HG03439 (cell line): ENCODE results near the gene WDR38.
"Not testable (repeated sequence)": the region's sequence is repeated elsewhere in the genome, so short reads cannot be mapped to it uniquely, and the experiment has no call there.

Source experiments
- ATAC-seq: cut with Tn5 transposase; IDR thresholded peaks from one replicate; pipeline ENCODE4 v1.9.1; 2021; ENCODE audit warnings: mild to moderate bottlenecking, moderate library complexity; ENCODE audit not compliant: unreplicated experiment

Gene WDR38

DNA sequence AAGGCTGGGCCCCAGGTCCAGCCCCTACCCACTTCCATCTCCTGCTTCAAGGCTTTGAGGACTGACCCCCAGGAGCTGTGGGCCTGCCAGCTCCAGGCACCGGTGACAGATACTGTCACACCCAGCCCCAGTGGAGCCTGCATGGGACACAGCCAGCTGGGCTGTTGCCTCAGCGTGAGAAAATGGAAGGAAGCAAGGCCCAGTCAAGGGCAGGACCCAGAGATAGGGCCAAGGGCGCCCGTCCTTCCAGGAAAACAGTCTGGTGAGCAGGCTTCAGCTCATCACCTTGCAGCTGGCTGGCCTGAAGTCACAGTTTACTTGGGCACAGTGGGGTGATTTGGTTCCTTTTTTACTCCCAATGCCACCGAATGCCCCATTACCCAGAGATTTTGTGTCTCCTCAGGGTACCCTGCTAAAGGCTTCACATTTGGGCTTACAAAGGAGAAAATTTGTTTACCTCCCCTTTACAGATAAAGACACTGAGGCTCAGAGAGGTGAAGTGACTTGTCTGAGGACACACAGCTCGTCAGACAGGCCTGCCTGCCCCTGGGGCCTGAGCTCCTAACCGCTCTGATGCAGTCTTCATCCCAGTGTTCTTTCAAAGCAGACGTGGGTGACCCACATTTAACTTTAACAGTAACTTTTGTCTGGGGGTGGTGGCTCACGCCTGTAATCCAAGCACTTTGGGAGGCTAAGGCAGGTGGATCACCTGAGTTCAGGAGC lies 21.5 kb upstream of the WDR38 start:
- no peak for ATAC-seq

DNA sequence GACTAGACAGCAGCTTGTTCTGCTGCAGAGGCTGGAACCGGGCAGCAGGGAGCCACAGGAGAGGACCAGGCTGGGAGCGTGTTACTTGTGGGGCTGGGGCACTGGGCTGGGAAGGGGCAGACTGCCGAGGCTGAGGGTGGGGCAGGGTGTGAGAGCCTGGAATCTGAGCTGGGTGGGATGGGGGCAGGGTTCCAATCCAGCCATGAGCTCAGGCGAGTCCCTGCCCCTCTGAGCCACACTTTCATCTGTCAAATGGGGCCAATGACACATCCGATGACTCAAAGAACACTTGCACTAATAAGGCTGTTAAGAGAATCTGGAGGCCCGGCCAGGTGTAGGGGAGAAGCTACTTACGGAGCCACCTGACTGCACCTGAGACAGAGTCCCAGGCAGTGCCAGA lies 18.7 kb upstream of the WDR38 start:
- no peak for ATAC-seq

DNA sequence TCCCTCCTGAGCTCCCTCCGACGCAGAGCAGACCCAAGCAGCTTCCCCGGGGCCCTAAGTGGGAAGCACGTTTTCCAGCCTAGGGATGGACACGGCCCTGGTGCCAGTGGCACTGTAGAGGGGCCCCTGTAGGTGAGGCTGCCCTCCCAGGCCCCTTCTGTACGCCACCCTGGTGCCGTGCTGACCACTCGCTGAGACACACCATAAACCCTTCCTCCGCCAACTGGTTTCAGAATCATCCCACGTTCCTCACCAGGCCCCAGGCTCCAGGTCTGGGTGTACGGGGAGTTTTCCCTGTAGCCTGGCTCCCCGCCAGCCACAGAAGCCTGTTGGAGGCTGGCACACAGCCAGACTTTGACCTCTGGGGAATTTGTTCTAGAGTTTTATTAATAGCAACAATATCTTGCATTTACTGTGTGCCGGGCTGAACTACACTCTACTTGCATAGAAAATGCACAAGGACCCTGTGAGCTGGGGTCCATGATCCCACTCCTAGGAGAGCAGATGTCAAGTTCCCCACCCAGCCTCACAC lies 18.2 kb upstream of the WDR38 start:
- no peak for ATAC-seq

DNA sequence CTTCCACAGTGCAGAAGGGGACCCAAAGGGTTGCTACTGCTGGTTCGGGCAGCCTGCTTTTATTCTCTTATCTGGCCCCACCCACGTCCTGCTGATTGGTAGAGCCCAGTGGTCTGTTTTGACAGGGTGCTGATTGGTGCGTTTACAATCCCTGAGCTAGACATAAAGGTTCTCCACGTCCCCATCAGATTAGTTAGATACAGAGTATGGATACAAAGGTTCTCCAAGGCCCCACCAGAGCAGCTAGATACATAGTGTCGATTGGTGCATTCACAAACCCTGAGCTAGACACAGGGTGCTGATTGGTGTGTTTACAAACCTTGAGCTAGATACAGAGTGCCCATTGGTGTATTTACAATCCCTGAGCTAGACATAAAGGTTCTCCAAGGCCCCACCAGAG lies 15.1 kb upstream of the WDR38 start:
- ATAC-seq = not testable (repeated sequence)

DNA sequence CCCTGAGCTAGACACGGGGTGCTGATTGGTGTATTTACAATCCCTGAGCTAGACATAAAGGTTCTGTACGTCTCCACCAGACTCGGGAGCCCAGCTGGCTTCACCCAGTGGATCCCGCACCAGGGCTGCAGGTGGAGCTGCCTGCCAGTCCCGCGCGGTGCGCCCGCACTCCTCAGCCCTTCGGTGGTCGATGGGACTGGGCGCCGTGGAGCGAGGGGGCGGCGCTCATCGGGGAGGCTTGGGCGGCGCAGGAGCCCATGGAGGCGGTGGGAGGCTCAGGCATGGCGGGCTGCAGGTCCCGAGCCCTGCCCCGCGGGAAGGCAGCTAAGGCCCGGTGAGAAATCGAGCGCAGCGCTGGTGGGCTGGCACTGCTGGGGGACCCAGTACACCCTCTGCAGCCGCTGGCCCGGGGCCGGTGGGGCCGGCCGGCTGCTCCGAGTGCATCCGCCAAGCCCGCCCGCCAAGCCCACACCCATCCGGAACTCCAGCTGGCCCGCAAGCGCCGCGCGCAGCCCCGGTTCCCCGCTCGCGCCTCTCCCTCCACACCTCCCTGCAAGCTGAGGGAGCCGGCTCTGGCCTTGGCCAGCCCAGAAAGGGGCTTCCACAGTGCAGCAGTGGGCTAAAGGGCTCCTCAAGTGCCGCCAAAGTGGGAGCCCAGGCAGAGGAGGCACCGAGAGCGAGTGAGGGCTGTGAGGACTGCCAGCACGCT lies 14.5 kb upstream of the WDR38 start:
- ATAC-seq = not testable (repeated sequence)

DNA sequence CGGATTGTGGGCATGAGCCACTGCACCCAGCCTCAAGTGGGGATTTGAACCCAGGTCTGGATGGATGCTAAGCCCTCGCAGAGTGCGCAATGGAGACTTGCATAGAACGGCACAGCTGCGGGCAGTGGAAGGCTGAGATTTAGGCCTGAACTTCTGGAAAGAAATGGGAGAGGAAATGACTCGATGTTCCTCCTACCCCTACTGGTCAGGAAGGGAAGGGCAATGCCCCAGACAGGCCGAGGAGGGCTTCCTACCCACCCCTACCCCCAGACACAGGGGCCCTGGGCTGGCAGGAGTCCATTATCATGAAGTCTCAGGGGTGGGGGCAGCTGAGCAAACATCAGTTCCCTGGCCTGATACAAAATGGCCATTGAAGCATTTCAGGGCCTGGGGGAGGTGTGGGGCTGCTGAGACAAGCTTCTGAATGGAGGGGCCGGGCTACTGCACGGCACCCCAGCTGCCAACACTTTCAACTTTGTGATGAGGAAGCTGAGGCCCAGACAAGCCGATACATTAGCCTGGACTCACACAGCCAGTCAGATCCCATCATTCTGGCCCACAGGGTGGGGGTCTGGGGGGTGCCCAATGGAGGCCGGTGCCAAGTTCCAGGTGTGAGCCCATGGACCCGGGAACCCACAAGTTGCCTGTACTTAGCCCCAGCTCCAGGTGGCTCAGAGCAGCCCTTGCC lies 13.5 kb upstream of the WDR38 start:
- ATAC-seq = no peak

DNA sequence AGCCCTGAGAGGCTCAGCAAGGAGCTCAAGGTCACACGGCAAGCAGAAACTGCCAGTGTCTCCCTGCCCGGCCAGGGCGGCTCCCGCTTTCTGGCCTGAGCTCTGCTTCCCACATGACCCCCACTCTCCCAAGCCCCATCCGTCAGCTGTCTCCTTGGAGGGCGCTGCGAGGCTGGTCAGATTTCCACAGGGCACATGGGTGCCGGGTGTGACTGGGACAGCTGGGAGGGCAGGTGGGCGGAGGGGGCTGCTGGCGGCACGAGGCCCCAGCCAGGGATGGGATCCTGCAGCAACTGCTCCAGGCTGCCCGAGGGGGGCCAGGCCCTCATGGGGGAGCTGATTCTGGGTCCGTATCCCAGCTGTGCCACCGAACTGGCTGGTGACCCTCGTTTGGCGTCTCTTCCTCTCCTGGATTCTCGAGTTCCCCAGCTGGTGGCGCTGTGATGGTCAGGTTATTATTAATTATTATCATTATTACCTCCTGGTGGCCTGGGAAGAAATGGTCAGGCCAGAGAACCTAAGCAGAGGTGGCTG lies 12.9 kb upstream of the WDR38 start:
- no peak for ATAC-seq

DNA sequence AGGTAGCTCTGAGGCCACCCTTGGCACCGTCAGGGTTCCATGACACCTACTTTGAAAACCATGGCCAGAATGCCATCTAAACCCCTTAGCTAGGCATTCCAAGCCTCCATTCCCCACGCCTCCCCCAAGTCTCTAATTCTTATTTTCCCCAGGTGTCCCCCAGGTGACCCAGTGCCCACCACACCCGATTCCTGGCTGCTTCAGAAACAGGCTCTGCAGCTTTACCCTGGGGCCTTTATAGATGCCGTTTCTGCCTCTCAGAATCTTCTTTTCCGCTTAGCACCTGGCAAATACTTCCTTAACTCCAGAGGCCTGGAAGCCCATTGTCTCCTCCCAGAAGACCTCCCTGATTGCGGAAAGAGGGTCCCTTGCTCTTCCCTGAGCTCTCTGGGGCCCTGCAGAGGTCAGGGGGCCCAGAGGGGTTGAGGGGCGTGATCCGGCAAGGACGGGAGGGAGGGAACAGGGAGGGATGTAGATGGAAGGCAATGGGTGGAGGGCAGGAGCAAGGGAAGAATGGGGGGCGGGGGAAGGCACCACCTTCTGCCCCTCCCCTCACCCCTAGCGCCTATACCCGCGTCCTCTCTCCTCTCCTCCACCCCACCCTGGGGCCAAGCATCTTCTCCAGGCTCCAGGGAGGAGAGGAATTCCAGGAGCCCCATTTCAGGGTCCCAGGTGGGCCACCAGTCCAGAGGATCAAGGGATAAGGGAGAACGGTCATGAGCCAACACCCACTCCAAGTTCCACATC lies 12.0 kb upstream of the WDR38 start:
- ATAC-seq = no peak

DNA sequence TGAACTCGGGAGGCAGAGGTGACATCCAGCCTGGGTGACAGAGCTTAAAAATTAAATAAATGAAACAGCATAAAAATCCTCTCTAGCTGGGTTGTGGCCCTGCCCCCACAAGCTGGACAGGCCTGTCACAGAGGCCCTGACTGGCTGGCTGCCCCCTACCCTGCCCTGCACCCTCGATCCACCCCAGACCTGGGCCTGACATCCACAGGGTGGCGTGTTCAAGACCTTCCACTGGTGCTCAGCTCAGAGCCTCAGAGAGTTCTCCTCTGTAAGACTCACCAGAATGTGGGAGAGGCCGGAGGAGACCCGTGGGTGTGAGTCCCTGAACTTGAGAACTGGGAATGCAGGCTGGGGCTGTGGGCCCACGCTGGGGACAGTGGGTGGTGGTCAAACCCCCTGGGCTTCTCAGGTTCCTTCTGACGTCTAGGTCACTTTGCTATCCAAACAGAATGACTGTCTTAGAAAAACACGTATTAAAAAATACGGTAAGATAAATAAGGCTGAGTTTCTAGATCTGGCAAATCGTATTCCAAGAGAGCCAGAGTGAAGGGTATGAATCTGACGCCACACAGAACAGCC lies 9.7 kb upstream of the WDR38 start:
- ATAC-seq = no peak

DNA sequence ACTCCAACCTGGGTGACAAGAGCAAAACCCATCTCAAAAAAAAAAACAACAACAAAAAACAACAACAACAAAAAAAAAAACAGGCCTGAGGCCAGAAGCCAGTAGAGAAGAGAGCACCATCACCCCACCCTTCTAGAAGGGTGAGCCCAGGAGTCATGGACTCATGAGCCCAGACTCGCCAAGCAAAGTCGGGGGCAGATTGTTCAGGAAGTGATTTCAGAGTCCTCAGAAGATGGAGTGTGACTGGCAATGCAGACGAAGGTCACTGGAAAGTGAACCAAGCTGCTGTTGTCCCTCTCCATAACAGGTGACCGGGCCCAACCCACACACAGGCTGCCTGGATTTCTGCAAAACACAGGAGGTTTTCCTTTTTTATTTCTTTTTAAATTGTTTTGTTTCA lies 9.0 kb upstream of the WDR38 start:
- no peak for ATAC-seq

DNA sequence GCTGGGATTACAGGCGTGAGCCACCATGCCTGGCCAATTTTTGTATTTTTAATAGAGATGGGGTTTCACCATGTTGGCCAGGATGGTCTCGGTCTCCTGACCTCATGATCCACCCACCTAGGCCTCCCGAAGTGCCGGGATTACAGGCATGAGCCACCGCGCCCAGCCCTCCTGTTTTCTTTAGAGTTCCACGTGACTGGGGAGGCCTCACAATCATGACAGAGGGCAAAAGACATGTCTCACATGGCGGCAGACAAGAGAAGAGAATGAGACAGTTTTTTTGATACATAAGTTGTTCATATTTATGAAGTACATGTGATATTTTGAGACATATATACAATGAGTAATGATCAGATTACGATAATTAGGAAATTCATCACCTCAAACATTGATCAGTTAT lies 6.8 kb upstream of the WDR38 start:
- ATAC-seq = not testable (repeated sequence)

DNA sequence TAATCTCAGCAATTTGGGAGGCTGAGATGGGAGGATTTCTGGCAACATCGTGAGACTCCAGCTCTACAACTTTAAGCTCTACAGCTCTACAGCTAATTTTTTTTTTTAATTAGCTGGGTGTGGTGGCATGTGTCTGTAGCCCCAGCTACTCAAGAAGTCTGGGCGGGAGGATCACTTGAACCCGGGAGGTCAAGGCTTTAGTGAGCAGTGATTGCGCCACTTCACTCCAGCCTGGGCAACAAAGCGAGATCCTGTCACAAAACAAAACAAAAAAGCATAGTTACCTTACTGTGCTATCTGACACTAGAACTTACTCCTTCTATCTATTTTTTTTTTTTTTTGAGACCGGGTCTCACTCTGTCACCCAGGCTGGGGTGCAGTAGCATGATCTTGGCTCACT lies 6.3 kb upstream of the WDR38 start:
- no peak for ATAC-seq

DNA sequence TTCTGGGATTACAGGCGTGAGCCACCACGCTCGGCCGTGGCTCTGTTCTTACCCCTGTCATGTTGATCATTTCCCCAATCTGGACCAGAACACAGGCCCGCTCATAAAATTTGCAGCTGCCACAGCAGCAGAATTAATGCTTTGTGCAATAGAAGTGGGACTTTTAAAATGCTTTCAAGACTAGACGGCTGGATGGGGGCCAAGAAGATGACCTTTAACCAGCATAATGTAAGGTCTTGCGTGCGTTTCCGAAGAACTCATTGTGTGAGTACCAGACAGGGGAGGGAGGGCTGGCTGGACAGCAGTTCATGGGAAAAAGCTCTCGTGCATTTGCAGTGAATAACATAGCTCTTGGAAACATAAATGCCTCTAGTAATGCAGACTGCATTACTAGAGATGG lies 3.5 kb upstream of the WDR38 start:
- ATAC-seq = no peak

DNA sequence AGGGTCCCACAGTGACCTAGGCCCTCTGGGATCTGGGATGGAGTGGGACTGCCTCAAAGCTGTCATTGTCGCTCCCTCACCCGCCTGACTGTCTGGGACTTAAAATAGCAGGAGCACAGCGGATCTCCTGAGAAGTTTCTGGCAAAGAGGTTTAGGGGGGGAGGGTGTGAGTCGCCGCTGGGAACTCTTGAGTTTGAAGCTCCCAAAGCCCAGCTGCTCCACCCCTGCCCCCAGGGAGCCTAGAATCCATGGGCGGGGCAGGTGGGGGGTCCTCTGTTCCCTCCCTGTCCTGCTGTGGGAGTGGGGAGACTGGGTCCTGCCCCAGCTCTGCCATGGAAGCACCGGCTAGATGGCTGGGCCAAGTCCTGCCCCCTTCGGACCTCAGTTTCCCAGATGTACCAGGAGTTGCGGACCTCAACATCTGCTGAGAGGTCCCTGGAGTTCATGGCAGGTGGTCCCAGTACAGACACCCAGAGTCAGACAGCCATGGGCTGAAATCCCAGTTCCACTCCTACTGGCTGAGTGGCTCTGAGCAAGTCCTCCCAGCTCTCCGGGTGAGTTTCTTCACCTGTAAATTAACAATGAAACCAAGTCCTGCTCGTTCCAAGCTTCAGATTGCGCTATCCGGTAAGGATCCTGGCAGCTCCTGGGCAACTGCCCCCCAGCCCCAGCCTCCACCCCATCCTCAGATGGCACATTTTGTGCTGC lies 985 bp upstream of the WDR38 start:
- ATAC-seq = no peak

DNA sequence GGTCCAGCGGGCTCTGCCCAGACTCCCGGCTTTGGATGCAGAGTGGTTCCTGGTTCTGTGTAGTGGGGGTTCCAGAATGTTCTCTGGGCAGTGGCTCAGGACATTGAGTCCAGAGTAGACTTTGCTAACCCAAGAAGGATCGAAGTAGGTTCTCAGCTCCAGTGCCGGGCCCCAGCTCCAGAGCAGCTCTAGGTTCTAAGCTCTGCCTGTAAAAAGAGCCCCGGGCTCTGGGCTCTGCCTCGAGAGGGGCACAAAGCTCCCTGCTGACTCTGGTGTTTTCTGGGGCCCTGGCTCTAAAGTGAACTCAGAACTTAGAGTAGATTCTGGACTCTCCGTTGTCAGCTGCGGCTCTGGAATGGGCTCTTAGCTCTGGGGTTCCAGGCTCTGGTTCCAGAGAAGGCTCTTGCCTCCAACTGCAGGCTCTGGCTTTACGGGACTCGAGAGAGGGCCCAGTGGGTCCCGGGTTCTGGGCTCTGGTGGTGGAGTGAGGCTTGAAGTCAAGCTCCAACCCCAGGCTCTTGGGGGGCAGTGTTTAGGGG lies 414 bp downstream of the WDR38 start:
- no peak for ATAC-seq

DNA sequence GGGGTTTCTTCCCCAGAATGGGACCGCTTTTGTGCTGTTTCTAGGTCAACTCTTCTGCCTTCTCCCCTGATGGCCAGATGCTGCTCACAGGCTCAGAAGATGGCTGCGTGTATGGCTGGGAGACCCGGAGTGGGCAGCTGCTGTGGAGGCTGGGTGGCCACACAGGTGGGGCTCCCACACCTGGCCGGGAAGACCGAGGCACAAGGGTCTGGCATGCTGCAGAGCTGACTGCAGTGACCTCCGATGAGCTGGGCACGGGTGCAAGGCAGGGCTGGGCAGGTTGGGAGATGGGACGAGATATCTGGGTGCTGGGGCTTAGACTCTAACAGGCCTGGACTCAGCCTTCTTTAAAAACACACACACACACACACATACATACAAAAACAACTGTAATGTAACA lies 901 bp downstream of the WDR38 start:
- ATAC-seq = no peak

DNA sequence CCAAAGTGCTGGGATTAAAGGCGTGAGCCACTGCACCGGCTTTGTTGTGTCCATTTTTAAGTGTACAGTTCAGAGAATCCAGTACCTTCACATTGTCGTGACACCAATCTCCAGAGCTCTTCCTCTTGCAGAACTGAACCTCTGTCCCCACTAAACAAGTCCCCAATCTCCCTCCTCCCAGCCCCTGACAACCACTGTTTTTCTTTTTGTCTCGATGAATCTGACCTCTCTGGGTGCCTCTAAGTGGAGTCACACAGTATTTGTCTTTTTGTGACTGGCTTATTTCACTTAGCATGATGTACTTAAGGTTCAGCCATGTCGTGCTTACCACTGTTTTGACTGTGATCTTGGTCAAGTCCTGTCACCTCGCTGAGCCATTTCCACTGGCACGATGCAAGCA lies 1.6 kb downstream of the WDR38 start:
- ATAC-seq = no peak

DNA sequence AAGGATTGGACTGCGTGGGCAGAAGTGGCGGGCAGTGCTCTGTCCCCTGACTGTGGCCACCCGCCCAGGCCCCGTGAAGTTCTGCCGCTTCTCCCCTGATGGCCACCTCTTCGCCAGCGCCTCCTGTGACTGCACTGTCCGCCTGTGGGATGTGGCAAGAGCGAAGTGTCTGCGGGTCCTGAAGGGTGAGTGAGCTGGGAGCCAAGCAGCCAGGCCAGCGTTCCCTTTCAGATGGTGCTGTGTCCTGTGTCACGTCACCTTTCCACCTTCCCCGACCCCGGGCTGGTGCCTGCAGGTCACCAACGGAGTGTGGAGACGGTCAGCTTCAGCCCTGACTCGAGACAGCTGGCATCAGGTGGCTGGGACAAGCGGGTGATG lies 2.3 kb downstream of the WDR38 start:
- ATAC-seq = no peak

DNA sequence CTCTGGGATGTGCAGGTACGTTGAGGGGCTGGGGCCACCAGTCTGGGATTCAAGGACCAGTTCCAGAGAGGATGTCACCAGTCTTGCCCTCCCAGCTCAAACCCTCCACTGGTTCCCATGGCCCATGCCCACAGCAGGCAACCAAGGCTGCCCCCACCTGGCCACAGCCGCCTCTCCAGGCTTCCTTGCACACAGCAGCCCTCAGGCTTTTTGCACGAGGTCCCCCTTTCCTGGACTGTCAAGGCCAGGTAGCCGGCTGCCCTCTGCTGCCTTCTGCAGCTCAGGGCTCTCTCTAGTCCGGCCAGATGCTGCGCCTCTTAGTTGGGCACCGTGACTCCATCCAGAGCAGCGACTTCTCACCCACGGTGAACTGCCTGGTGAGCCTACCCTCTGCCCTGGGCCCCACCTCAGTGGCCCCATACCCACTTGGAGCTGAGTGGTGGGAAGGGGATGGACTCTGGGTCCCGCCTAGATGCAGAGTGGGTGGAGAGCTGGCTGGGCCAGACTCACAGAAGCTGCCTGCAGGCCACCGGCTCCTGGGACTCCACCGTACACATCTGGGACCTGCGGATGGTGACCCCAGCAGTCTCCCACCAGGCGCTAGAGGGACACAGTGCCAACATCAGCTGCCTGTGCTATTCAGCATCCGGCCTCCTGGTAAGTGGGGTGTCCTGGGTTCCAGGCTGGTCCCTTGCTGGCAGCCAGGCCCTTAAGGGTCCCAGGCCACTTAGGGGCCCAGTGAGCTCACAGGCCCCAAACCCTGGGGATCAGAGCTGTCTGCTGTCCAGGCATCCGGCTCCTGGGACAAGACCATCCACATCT lies 2.9 kb downstream of the WDR38 start:
- no peak for ATAC-seq
